ENCODE data around the gene GNPTAB. TPM values are rescaled to one million over a fixed set of nuclear protein-coding genes. Genes with fewer than 3 reads are reported as not detected.

The GNPTAB gene
- total RNA-seq, 2 donors from 2014 or later = 15.5 to 27.2 TPM

GRCh38 chr12:101839324-101840283, 8.8 kb upstream of the GNPTAB start:
- 27 to 29% methylated on average over 6 of the region's 6 CpGs for WGBS, 2 donors
- Histone ChIP-seq H3K27ac (no peak overlapping the region), H3K36me3 (replicated peaks in 1 of 2; ENCODE audit: insufficient read depth in 1 of 2, low read depth in 2 of 2) (no peaks in the 10 kb centered on the region), H3K4me3 (no peak overlapping the region), H3K27me3 (no peaks in the 10 kb centered on the region), H3K9me3 (no peaks in the 10 kb centered on the region), H3K4me1 (no peaks in the 10 kb centered on the region)
- peak; percentile 74 to 80 (median 78) for DNase-seq
- ATAC-seq = peak; percentile 77
- intact Hi-C loops (cut with DNase I) = loop anchor here (5.0 kb wide), 1 partner anchor 62 kb away; no protein-coding TSS in a partner anchor
- TF ChIP-seq POLR2A (IDR thresholded peaks at IDR 0.05) (no peak), CTCF (IDR thresholded peaks at IDR 0.05) (peak; percentile 65 to 88 (median 82))

- Histone ChIP-seq H3K4me1 (no peaks in the 10 kb centered on the region), H3K27ac (no peak overlapping the region), H3K36me3 (replicated peaks in 1 of 2; ENCODE audit: insufficient read depth in 1 of 2, low read depth in 2 of 2) (no peaks in the 10 kb centered on the region), H3K27me3 (no peaks in the 10 kb centered on the region), H3K9me3 (no peaks in the 10 kb centered on the region), H3K4me3 (no peak overlapping the region)
- ATAC-seq (no peak), DNase-seq (no peak)
- intact Hi-C loops (cut with DNase I) = loop anchor here (5.0 kb wide), 1 partner anchor 61 kb away; no protein-coding TSS in a partner anchor
- 72 to 82% methylated on average over 3 of the region's 3 CpGs for WGBS, 2 donors
- TF ChIP-seq CTCF (IDR thresholded peaks at IDR 0.05) (no peak), POLR2A (IDR thresholded peaks at IDR 0.05) (no peak)
Observed at GRCh38 chr12:101838628-101839323, 8.0 kb upstream of the GNPTAB start.

GRCh38 chr12:101832030-101832429, 1.3 kb upstream of the GNPTAB start:
- intact Hi-C loops (cut with DNase I) = loop anchor here (5.0 kb wide), 1 partner anchor 340 kb away; no protein-coding TSS in a partner anchor
- Histone ChIP-seq H3K9me3 (no peaks in the 10 kb centered on the region), H3K4me1 (peaks cover 15% of the 10 kb centered on the region), H3K27ac (no peak overlapping the region), H3K4me3 (no peak overlapping the region), H3K27me3 (no peaks in the 10 kb centered on the region), H3K36me3 (replicated peaks in 1 of 2; ENCODE audit: insufficient read depth in 1 of 2, low read depth in 2 of 2) (no peaks in the 10 kb centered on the region)
- TF ChIP-seq CTCF (IDR thresholded peaks at IDR 0.05) = no peak
- TF ChIP-seq POLR2A (IDR thresholded peaks at IDR 0.05) = no peak
- ATAC-seq (no peak), DNase-seq (no peak)
- WGBS, 2 donors = 68 to 100% methylated on average over 1 of the region's 1 CpG

- Histone ChIP-seq H3K4me3 (peak overlapping the region; percentile 45 to 84), H3K36me3 (replicated peaks in 1 of 2; ENCODE audit: insufficient read depth in 1 of 2, low read depth in 2 of 2) (no peaks in the 10 kb centered on the region), H3K27me3 (no peaks in the 10 kb centered on the region), H3K27ac (peak overlapping the region; percentile 43 to 85 (median 77)), H3K4me1 (peaks cover 15% of the 10 kb centered on the region), H3K9me3 (no peaks in the 10 kb centered on the region)
- intact Hi-C loops (cut with DNase I) = loop anchor here (5.0 kb wide), 1 partner anchor 338 kb away; no protein-coding TSS in a partner anchor
- DNase-seq (peak in 2 of 4 donors; percentile 20 to 51), ATAC-seq (no peak)
- WGBS, 2 donors = 3% methylated on average over 11 of the region's 11 CpGs
- TF ChIP-seq CTCF (IDR thresholded peaks at IDR 0.05) = no peak
- TF ChIP-seq POLR2A (IDR thresholded peaks at IDR 0.05) = no peak
Observed at GRCh38 chr12:101829639-101830366, 956 bp downstream of the GNPTAB start.
